Thoracic aorta (tissue), 2 donors: ENCODE data around the gene XRCC4. TPM values are rescaled to one million over a fixed set of nuclear protein-coding genes. Genes with fewer than 3 reads are reported as not detected.

Experiments
- ATAC-seq: fragments of 150-250 bp; one replicate; pipeline ENCODE4 v1.8.0; 2017; ENCODE audit warnings: low read depth; ENCODE audit not compliant: insufficient number of reproducible peaks, low FRiP score
- DNase-seq: peaks from one replicate; pipeline ENCODE4 v3.0.0-alpha.2; 2020; ENCODE audit warnings: low spot score
- H3K27ac ChIP-seq, 2 donors: fragments of 200-600 bp; sonication (generic); 1 replicate in 1 of 2; 2 replicates in 1 of 2; pipeline ENCODE4 v1.5.1; 2016; ENCODE audit warnings: mild to moderate bottlenecking in 2 of 2, moderate library complexity in 2 of 2
- H3K27me3 ChIP-seq: fragments of 200-600 bp; sonication (generic); replicated peaks from 2 replicates; pipeline ENCODE4 v1.6.0; 2016; ENCODE audit warnings: mild to moderate bottlenecking; ENCODE audit not compliant: insufficient read depth
- H3K36me3 ChIP-seq: fragments of 200-600 bp; sonication (generic); one replicate; pipeline ENCODE4 v1.5.1; 2016
- H3K4me1 ChIP-seq, 2 donors: fragments of 200-600 bp; sonication (generic); 1 replicate in 1 of 2; 2 replicates in 1 of 2; pipeline versions ENCODE4 v1.5.1 to v1.6.0; 2016; ENCODE audit warnings: low read depth in 2 of 2, mild to moderate bottlenecking in 1 of 2; ENCODE audit not compliant: control insufficient read depth in 1 of 2
- H3K4me3 ChIP-seq: fragments of 200-600 bp; sonication (generic); 2 replicates; pipeline ENCODE4 v1.5.1; 2016; ENCODE audit warnings: mild to moderate bottlenecking
- H3K9me3 ChIP-seq: fragments of 200-600 bp; sonication (generic); 2 replicates; pipeline ENCODE4 v1.5.1; 2016
- total RNA-seq, 2 donors: library from RNA; depleted of rRNA; stranded (reverse); fragments of >200 nt; gene quantifications; one replicate each; pipeline versions ENCODE4 v1.1.0 to v1.2.3, GENCODE V29; 2016
- TF ChIP-seq, protein P1 (sequence below): fragments of 200-600 bp; sonication (generic); IDR thresholded peaks from one replicate; pipeline ENCODE4 v1.5.1; 2019; ENCODE audit warnings: antibody characterized with exemption

The XRCC4 gene
- total RNA-seq, 2 donors from 2014 or later = 7.8 to 11.1 TPM

DNA sequence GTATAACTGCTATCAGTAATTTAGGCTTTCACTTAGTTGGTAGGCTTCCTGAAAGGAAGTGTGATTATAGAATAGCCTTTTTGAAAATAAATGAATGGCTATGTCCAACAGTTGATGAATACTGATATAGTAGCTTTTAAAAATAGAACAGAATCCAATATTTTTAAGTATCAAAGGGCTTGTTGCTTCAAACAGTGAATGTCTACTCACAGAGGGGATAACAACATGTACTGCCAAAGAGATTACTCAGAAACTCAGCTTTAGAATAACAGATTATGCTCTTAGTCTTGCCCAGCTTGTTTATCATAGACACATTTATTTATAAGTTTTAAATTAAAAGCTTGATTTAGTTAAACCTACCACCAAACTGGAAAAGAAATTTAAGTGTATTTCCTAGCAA lies 132.6 kb downstream of the XRCC4 start:
- Histone ChIP-seq H3K27me3 (no peaks in the 10 kb centered on the region), H3K27ac (no peak overlapping the region), H3K9me3 (no peaks in the 10 kb centered on the region), H3K4me1 (peaks cover 0 to 3% of the 10 kb centered on the region in 2 donors), H3K4me3 (no peak overlapping the region), H3K36me3 (no peaks in the 10 kb centered on the region)
- ATAC-seq (no peak), DNase-seq (no peak)
- TF ChIP-seq, protein P1, sequence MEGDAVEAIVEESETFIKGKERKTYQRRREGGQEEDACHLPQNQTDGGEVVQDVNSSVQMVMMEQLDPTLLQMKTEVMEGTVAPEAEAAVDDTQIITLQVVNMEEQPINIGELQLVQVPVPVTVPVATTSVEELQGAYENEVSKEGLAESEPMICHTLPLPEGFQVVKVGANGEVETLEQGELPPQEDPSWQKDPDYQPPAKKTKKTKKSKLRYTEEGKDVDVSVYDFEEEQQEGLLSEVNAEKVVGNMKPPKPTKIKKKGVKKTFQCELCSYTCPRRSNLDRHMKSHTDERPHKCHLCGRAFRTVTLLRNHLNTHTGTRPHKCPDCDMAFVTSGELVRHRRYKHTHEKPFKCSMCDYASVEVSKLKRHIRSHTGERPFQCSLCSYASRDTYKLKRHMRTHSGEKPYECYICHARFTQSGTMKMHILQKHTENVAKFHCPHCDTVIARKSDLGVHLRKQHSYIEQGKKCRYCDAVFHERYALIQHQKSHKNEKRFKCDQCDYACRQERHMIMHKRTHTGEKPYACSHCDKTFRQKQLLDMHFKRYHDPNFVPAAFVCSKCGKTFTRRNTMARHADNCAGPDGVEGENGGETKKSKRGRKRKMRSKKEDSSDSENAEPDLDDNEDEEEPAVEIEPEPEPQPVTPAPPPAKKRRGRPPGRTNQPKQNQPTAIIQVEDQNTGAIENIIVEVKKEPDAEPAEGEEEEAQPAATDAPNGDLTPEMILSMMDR = no peak

DNA sequence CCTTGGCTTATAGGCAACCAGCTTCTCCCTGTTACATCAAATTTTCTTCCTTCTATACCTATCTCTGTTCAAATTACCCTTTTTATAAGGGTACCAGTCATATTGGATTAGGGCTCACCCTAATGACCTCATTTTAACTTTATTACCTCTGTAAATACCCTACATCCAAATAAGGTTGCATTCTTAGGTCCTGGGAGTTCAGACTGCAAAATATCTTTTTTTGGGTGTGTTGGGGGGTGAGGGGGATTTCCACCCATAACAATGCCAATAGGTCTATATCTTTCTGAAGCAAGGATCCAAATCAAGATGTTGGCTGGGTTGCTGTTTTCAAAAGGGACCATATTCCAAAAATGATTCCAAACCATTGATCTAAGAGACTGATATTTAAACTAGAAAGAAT lies 141.7 kb downstream of the XRCC4 start:
- Histone ChIP-seq H3K4me3 (no peak overlapping the region), H3K4me1 (no peaks in the 10 kb centered on the region), H3K27ac (no peak overlapping the region), H3K9me3 (no peaks in the 10 kb centered on the region), H3K36me3 (no peaks in the 10 kb centered on the region), H3K27me3 (no peaks in the 10 kb centered on the region)
- TF ChIP-seq, protein P1 = no peak
- no peak for DNase-seq
- no peak for ATAC-seq

DNA sequence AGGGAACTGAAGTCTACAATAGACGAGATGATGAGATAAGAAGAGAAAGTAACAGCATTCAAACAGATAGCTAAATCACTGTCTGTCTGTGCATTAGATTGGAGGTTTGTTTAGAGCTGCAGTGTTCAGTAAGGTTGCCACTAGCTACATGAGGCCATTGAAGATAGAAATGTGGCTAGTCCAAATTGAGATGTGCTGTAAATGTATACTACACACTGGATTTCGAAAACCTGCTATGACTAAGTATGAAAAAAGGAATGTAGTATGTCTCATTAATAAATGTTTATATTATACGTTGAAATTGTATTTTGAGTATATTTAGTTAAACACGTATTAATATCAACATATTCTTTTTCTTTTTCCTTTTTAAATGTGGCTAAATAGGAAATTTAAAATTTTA lies 142.1 kb downstream of the XRCC4 start:
- Histone ChIP-seq H3K36me3 (no peaks in the 10 kb centered on the region), H3K4me1 (no peaks in the 10 kb centered on the region), H3K27ac (no peak overlapping the region), H3K27me3 (no peaks in the 10 kb centered on the region), H3K9me3 (no peaks in the 10 kb centered on the region), H3K4me3 (no peak overlapping the region)
- DNase-seq (no peak), ATAC-seq (no peak)
- TF ChIP-seq, protein P1 = no peak

DNA sequence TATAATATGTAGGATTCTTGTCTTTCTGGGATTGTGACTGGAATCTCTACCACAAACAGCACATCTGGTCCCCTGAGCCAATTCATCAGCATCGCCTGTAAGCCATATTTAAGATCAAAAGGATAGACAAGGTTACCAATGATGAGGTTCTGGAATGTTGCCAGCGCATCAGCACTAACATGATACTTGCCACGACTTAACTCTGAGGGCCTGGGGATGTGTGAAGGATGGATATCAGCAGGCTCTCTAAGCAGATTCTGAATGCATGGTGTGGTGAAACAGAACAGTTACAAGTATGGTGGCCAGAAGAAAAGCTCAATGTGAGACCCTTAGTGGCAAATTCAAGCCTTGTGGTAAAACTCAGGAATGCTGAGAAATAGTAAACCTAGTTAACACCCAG lies 143.0 kb downstream of the XRCC4 start:
- Histone ChIP-seq H3K36me3 (no peaks in the 10 kb centered on the region), H3K4me1 (no peaks in the 10 kb centered on the region), H3K27me3 (no peaks in the 10 kb centered on the region), H3K4me3 (no peak overlapping the region), H3K9me3 (no peaks in the 10 kb centered on the region), H3K27ac (no peak overlapping the region)
- TF ChIP-seq, protein P1 = no peak
- ATAC-seq = no peak
- DNase-seq = no peak

DNA sequence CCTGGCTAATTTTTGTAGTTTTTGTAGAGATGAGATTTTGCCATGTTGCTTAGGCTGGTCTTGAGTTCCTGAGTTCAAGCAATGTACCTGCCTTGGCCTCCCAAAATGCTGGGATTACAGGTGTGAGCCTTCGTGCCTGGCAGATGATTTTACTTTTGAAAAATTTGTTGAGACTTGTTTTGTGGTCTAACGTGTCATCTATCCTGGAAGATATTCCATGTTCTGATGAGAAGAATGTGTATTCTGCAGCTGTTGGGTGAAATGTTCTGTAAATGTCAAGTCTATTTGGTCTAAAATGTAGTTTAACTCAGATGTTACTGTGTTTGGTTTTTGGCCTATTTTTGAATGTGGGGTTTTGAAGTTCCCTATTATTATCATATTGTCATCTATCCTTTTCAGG lies 145.6 kb downstream of the XRCC4 start:
- TF ChIP-seq, protein P1 = no peak

More for the DNA sequence above, 145.6 kb downstream of the XRCC4 start:
- no peak overlapping the region for H3K4me3 ChIP-seq
- H3K36me3 ChIP-seq = no peaks in the 10 kb centered on the region
- no peaks in the 10 kb centered on the region for H3K9me3 ChIP-seq
- H3K27ac ChIP-seq = no peak overlapping the region
- no peaks in the 10 kb centered on the region for H3K27me3 ChIP-seq
- ATAC-seq = no peak
- no peak for DNase-seq
- no peaks in the 10 kb centered on the region for H3K4me1 ChIP-seq
